Neural progenitor cell (in vitro differentiated cells): ENCODE data around the gene SELENOW. TPM values are rescaled to one million over a fixed set of nuclear protein-coding genes. Genes with fewer than 3 reads are reported as not detected.

ENCODE experiments used
- DNase-seq: peaks from one replicate; pipeline ENCODE4 v3.0.0-alpha.2; 2016; ENCODE audit warnings: low spot score
- H2AFZ ChIP-seq: fragments of 200-600 bp; sonication (generic); replicated peaks from 2 replicates; pipeline ENCODE4 v1.6.1; 2016; ENCODE audit warnings: antibody characterized with exemption
- H3F3A ChIP-seq: fragments of 200-600 bp; sonication (generic); 2 replicates; pipeline ENCODE4 v1.6.1; 2016; ENCODE audit warnings: antibody characterized with exemption, low read depth
- H3K27ac ChIP-seq: fragments of 200-600 bp; sonication (generic); 2 replicates; pipeline ENCODE4 v1.5.1; 2016; ENCODE audit warnings: mild to moderate bottlenecking
- H3K27me3 ChIP-seq: fragments of 200-600 bp; sonication (generic); 2 replicates; pipeline ENCODE4 v1.6.1; 2016; ENCODE audit warnings: mild to moderate bottlenecking, moderate library complexity
- H3K36me3 ChIP-seq: fragments of 200-600 bp; sonication (generic); 2 replicates; pipeline ENCODE4 v1.5.1; 2016
- H3K4me1 ChIP-seq: fragments of 200-600 bp; sonication (generic); 2 replicates; pipeline ENCODE4 v1.6.1; 2016; ENCODE audit warnings: mixed run types
- H3K4me2 ChIP-seq: fragments of 200-600 bp; sonication (generic); 2 replicates; pipeline ENCODE4 v1.6.1; 2016
- H3K4me3 ChIP-seq: fragments of 200-600 bp; sonication (generic); 2 replicates; pipeline ENCODE4 v1.5.1; 2016
- H3K79me2 ChIP-seq: fragments of 200-600 bp; sonication (generic); 2 replicates; pipeline ENCODE4 v1.6.1; 2016; ENCODE audit warnings: low read depth
- H3K9ac ChIP-seq: fragments of 200-600 bp; sonication (generic); 2 replicates; pipeline ENCODE4 v1.6.1; 2016
- H3K9me3 ChIP-seq: fragments of 200-600 bp; sonication (generic); 2 replicates; pipeline ENCODE4 v1.5.1; 2016; ENCODE audit warnings: low read depth
- H4K20me1 ChIP-seq: fragments of 200-600 bp; sonication (generic); 2 replicates; pipeline ENCODE4 v1.6.1; 2016; ENCODE audit warnings: low read depth
- H3K27ac Mint-ChIP-seq: 3 replicates; pipeline ENCODE4 v1.8.0; 2021; ENCODE audit warnings: mixed read lengths
- H3K27me3 Mint-ChIP-seq: 2 replicates; pipeline ENCODE4 v1.8.0; 2022; ENCODE audit warnings: low read depth, mild to moderate bottlenecking, inconsistent platforms, moderate library complexity, mixed read lengths; ENCODE audit not compliant: insufficient read depth
- H3K36me3 Mint-ChIP-seq: 3 replicates; pipeline ENCODE4 v1.8.0; 2021; ENCODE audit warnings: mixed read lengths
- H3K4me1 Mint-ChIP-seq: 3 replicates; pipeline ENCODE4 v1.8.0; 2021; ENCODE audit warnings: mixed read lengths
- H3K4me3 Mint-ChIP-seq: 3 replicates; pipeline ENCODE4 v1.8.0; 2021; ENCODE audit warnings: mild to moderate bottlenecking, moderate library complexity, mixed read lengths
- H3K9me3 Mint-ChIP-seq: 3 replicates; pipeline ENCODE4 v1.8.0; 2020; ENCODE audit warnings: mixed read lengths
- EZH2 ChIP-seq: fragments of 200-600 bp; sonication (generic); IDR thresholded peaks from 2 replicates; pipeline ENCODE4 v1.6.1; 2017; ENCODE audit warnings: antibody characterized with exemption, mild to moderate bottlenecking, moderate library complexity
- EZH2phosphoT487 ChIP-seq: fragments of 200-600 bp; sonication (generic); IDR thresholded peaks from 2 replicates; pipeline ENCODE4 v1.6.1; 2017; ENCODE audit warnings: antibody characterized with exemption
- total RNA-seq: library from RNA; depleted of rRNA; stranded (reverse); fragments of >200 nt; gene quantifications from 2 replicates; pipeline ENCODE4 v1.2.3, GENCODE V29; 2015; ENCODE audit warnings: low replicate concordance
- TF ChIP-seq, protein P1 (sequence below): fragments of 200-600 bp; sonication (generic); IDR thresholded peaks from 2 replicates; pipeline ENCODE4 v1.5.1; 2017; ENCODE audit warnings: antibody characterized with exemption, mild to moderate bottlenecking

SELENOW gene
- total RNA-seq, 1 donor from 2014 or later: 234 TPM

GRCh38 chr19:47757617-47758442, 20.7 kb upstream of the SELENOW start:
- Histone ChIP-seq H4K20me1 (no peaks in the 10 kb centered on the region), H3K9ac (no peak overlapping the region), H3K4me3 (no peak overlapping the region), H3K4me1 (no peaks in the 10 kb centered on the region), H3F3A (peaks cover 9% of the 10 kb centered on the region), H3K27ac (no peak overlapping the region), H3K9me3 (no peaks in the 10 kb centered on the region), H3K79me2 (no peaks in the 10 kb centered on the region), H3K36me3 (no peaks in the 10 kb centered on the region), H2AFZ (no peak overlapping the region), H3K27me3 (no peaks in the 10 kb centered on the region), H3K4me2 (no peak overlapping the region)
- DNase-seq: no peak
- Mint-ChIP-seq H3K27ac (no peak overlapping the region), H3K9me3 (peaks cover 2% of the 10 kb centered on the region), H3K4me3 (no peak overlapping the region), H3K4me1 (no peaks in the 10 kb centered on the region), H3K36me3 (peaks cover 25% of the 10 kb centered on the region), H3K27me3 (peaks cover 5% of the 10 kb centered on the region)
- no peak for TF ChIP-seq EZH2phosphoT487
- no peak for TF ChIP-seq EZH2
- TF ChIP-seq, protein P1, sequence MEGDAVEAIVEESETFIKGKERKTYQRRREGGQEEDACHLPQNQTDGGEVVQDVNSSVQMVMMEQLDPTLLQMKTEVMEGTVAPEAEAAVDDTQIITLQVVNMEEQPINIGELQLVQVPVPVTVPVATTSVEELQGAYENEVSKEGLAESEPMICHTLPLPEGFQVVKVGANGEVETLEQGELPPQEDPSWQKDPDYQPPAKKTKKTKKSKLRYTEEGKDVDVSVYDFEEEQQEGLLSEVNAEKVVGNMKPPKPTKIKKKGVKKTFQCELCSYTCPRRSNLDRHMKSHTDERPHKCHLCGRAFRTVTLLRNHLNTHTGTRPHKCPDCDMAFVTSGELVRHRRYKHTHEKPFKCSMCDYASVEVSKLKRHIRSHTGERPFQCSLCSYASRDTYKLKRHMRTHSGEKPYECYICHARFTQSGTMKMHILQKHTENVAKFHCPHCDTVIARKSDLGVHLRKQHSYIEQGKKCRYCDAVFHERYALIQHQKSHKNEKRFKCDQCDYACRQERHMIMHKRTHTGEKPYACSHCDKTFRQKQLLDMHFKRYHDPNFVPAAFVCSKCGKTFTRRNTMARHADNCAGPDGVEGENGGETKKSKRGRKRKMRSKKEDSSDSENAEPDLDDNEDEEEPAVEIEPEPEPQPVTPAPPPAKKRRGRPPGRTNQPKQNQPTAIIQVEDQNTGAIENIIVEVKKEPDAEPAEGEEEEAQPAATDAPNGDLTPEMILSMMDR: no peak

DNA sequence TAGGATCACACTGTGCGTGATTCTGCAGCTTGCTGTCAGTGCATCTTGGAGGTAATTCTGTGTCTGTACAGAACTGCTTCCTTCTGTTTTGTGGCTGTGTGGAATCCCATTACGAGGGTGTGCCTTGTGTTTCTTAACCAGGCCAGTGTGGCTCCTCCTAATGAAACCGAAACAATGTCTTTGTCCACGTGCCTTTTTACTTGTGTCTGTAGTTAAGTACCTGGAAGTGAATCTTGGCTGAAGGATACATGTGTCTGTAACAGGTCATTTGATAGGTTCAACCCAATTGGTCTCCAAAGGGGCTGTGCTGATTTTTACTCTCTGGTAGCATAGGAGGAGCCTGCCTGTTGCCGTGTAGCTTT, 20.1 kb upstream of the SELENOW start:
- Mint-ChIP-seq H3K27ac (no peak overlapping the region), H3K9me3 (peaks cover 2% of the 10 kb centered on the region), H3K27me3 (peaks cover 5% of the 10 kb centered on the region), H3K4me1 (no peaks in the 10 kb centered on the region), H3K4me3 (peak overlapping the region; percentile 33), H3K36me3 (peaks cover 22% of the 10 kb centered on the region)
- no peaks in the 10 kb centered on the region for H3K9me3 ChIP-seq
- H3K4me3 ChIP-seq: no peak overlapping the region
- peaks cover 9% of the 10 kb centered on the region for H3F3A ChIP-seq
- H2AFZ ChIP-seq: no peak overlapping the region
- H3K9ac ChIP-seq: no peak overlapping the region
- no peaks in the 10 kb centered on the region for H3K36me3 ChIP-seq
- H3K4me1 ChIP-seq: no peaks in the 10 kb centered on the region
- no peak for DNase-seq
- H3K27ac ChIP-seq: no peak overlapping the region
- H3K27me3 ChIP-seq: no peaks in the 10 kb centered on the region
- no peaks in the 10 kb centered on the region for H3K79me2 ChIP-seq
- no peak overlapping the region for H3K4me2 ChIP-seq
- TF ChIP-seq EZH2 (no peak), EZH2phosphoT487 (no peak)
- TF ChIP-seq, protein P1: no peak
- no peaks in the 10 kb centered on the region for H4K20me1 ChIP-seq

DNA sequence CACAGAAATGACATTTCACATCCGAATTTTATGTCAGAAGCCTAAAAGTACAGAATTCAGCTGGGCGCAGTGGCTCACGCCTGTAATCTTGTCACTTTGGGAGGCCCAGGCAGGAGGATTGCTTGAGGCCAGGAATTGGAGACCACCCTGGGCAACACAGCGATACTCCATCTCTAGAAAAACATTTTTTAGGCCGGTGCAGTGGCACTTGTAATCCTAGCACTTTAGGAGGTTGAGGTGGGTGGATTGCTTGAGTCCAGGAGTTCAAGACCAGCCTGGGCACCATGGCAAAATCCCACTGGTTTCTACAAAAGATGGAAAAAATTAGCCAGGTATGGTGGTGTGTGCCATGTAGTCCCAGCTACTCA, 17.9 kb upstream of the SELENOW start:
- no peak overlapping the region for H3K4me2 ChIP-seq
- H3K4me1 ChIP-seq: no peaks in the 10 kb centered on the region
- Mint-ChIP-seq H3K36me3 (peaks cover 15% of the 10 kb centered on the region), H3K9me3 (peaks cover 2% of the 10 kb centered on the region), H3K27me3 (peaks cover 5% of the 10 kb centered on the region), H3K4me1 (peaks cover 4% of the 10 kb centered on the region), H3K4me3 (no peak overlapping the region), H3K27ac (no peak overlapping the region)
- no peaks in the 10 kb centered on the region for H3K9me3 ChIP-seq
- no peak for DNase-seq
- no peaks in the 10 kb centered on the region for H3K27me3 ChIP-seq
- H3K4me3 ChIP-seq: no peak overlapping the region
- no peaks in the 10 kb centered on the region for H3K79me2 ChIP-seq
- no peaks in the 10 kb centered on the region for H4K20me1 ChIP-seq
- no peak for TF ChIP-seq EZH2
- TF ChIP-seq, protein P1: no peak
- no peak for TF ChIP-seq EZH2phosphoT487
- no peak overlapping the region for H3K27ac ChIP-seq
- H3K9ac ChIP-seq: no peak overlapping the region
- H3K36me3 ChIP-seq: no peaks in the 10 kb centered on the region
- peaks cover 9% of the 10 kb centered on the region for H3F3A ChIP-seq
- no peak overlapping the region for H2AFZ ChIP-seq
